ENCODE results near the gene VWA7.

VWA7 gene

GRCh38 chr6:31727717-31728671 lies 49.1 kb downstream of the VWA7 start:
- no peak overlapping the region for H4K91ac ChIP-seq (ENCODE audit: low read depth, low read length)
- no peak overlapping the region for H2BK120ac ChIP-seq (ENCODE audit: insufficient read depth, low read length, poor library complexity)
- H3K79me2 ChIP-seq (ENCODE audit: control insufficient read depth, insufficient read depth, low read length, poor library complexity), result peaks cover 6% of the 10 kb centered on the region
- H2BK12ac ChIP-seq (ENCODE audit: low read length), result no peak overlapping the region
- no peaks in the 10 kb centered on the region for H3K9me3 ChIP-seq (ENCODE audit: insufficient read depth, low read depth, low read length)
- H4K12ac ChIP-seq (ENCODE audit: low read depth, low read length), result no peak overlapping the region
- no peak overlapping the region for H3K14ac ChIP-seq (ENCODE audit: low read length)
- no peak overlapping the region for H3K4me3 ChIP-seq (ENCODE audit: low read depth, low read length)
- no peak overlapping the region for H2AFZ ChIP-seq (ENCODE audit: insufficient read depth, low read length, poor library complexity)
- H3K27ac ChIP-seq (ENCODE audit: low read depth, low read length), result no peak overlapping the region
- no peak overlapping the region for H4K8ac ChIP-seq (ENCODE audit: low read depth, low read length)
- peaks cover 34 to 52% of the 10 kb centered on the region in 2 experiments for H3K36me3 ChIP-seq (ENCODE audit: control insufficient read depth in 1 of 2, insufficient read depth in 2 of 2, low read length in 2 of 2)
- H3K18ac ChIP-seq (ENCODE audit: low read length), result peak overlapping the region; percentile 73
- H3K4ac ChIP-seq (ENCODE audit: low read depth, low read length), result no peak overlapping the region
- H2BK5ac ChIP-seq (ENCODE audit: low read depth, low read length, poor library complexity), result no peak overlapping the region
- no peaks in the 10 kb centered on the region for H3K27me3 ChIP-seq (ENCODE audit: insufficient read depth, low read length)
- H3K9ac ChIP-seq (ENCODE audit: low read length), result no peak overlapping the region
- no peak overlapping the region for H2AK5ac ChIP-seq (ENCODE audit: low read length)
- H3K4me1 ChIP-seq (ENCODE audit: control insufficient read depth in 1 of 2, insufficient read depth in 2 of 2, low read length in 2 of 2), result peaks cover 6 to 7% of the 10 kb centered on the region in 2 experiments
- H3K4me2 ChIP-seq (ENCODE audit: low read length), result peak overlapping the region; percentile 65
- no CpG with 5 or more reads among the region's 41 CpGs for WGBS (ENCODE audit: extremely low coverage, insufficient coverage, insufficient read length)
- H3K23ac ChIP-seq (ENCODE audit: low read length), result no peak overlapping the region
- peaks cover 7% of the 10 kb centered on the region for H3K79me1 ChIP-seq (ENCODE audit: low read length)
- no peak for DNase-seq

GRCh38 chr6:31727034-31727716 lies 50.0 kb downstream of the VWA7 start:
- H3K18ac ChIP-seq (ENCODE audit: low read length), result no peak overlapping the region
- H2BK5ac ChIP-seq (ENCODE audit: low read depth, low read length, poor library complexity), result no peak overlapping the region
- peak; percentile 27 to 29 for DNase-seq
- H3K27me3 ChIP-seq (ENCODE audit: insufficient read depth, low read length), result no peaks in the 10 kb centered on the region
- H2AK5ac ChIP-seq (ENCODE audit: low read length), result no peak overlapping the region
- H3K79me2 ChIP-seq (ENCODE audit: control insufficient read depth, insufficient read depth, low read length, poor library complexity), result peaks cover 6% of the 10 kb centered on the region
- no CpG with 5 or more reads among the region's 7 CpGs for WGBS (ENCODE audit: extremely low coverage, insufficient coverage, insufficient read length)
- no peak overlapping the region for H3K27ac ChIP-seq (ENCODE audit: low read depth, low read length)
- H3K36me3 ChIP-seq (ENCODE audit: control insufficient read depth in 1 of 2, insufficient read depth in 2 of 2, low read length in 2 of 2), result peaks cover 29 to 47% of the 10 kb centered on the region in 2 experiments
- H2AFZ ChIP-seq (ENCODE audit: insufficient read depth, low read length, poor library complexity), result no peak overlapping the region
- H3K4ac ChIP-seq (ENCODE audit: low read depth, low read length), result no peak overlapping the region
- no peak overlapping the region for H3K9ac ChIP-seq (ENCODE audit: low read length)
- no peak overlapping the region for H4K8ac ChIP-seq (ENCODE audit: low read depth, low read length)
- peaks cover 7% of the 10 kb centered on the region for H3K79me1 ChIP-seq (ENCODE audit: low read length)
- no peak overlapping the region for H3K23ac ChIP-seq (ENCODE audit: low read length)
- no peak overlapping the region for H3K4me2 ChIP-seq (ENCODE audit: low read length)
- no peak overlapping the region for H4K91ac ChIP-seq (ENCODE audit: low read depth, low read length)
- H3K14ac ChIP-seq (ENCODE audit: low read length), result no peak overlapping the region
- no peak overlapping the region for H4K12ac ChIP-seq (ENCODE audit: low read depth, low read length)
- H3K9me3 ChIP-seq (ENCODE audit: insufficient read depth, low read depth, low read length), result no peaks in the 10 kb centered on the region
- no peak overlapping the region for H2BK12ac ChIP-seq (ENCODE audit: low read length)
- peaks cover 6 to 7% of the 10 kb centered on the region in 2 experiments for H3K4me1 ChIP-seq (ENCODE audit: control insufficient read depth in 1 of 2, insufficient read depth in 2 of 2, low read length in 2 of 2)
- no peak overlapping the region for H3K4me3 ChIP-seq (ENCODE audit: low read depth, low read length)
- no peak overlapping the region for H2BK120ac ChIP-seq (ENCODE audit: insufficient read depth, low read length, poor library complexity)

GRCh38 chr6:31725502-31726350 lies 51.4 kb downstream of the VWA7 start:
- H3K9ac ChIP-seq (ENCODE audit: low read length), result no peak overlapping the region
- H3K4me1 ChIP-seq (ENCODE audit: control insufficient read depth in 1 of 2, insufficient read depth in 2 of 2, low read length in 2 of 2), result peaks cover 6 to 7% of the 10 kb centered on the region in 2 experiments
- H3K9me3 ChIP-seq (ENCODE audit: insufficient read depth, low read depth, low read length), result no peaks in the 10 kb centered on the region
- no peaks in the 10 kb centered on the region for H3K27me3 ChIP-seq (ENCODE audit: insufficient read depth, low read length)
- H3K27ac ChIP-seq (ENCODE audit: low read depth, low read length), result no peak overlapping the region
- H4K12ac ChIP-seq (ENCODE audit: low read depth, low read length), result no peak overlapping the region
- WGBS (ENCODE audit: extremely low coverage, insufficient coverage, insufficient read length), result no CpG with 5 or more reads among the region's 12 CpGs
- DNase-seq, result peak in 1 of 2 donors; percentile 29
- peaks cover 21 to 36% of the 10 kb centered on the region in 2 experiments for H3K36me3 ChIP-seq (ENCODE audit: control insufficient read depth in 1 of 2, insufficient read depth in 2 of 2, low read length in 2 of 2)
- H3K4me3 ChIP-seq (ENCODE audit: low read depth, low read length), result no peak overlapping the region
- H3K14ac ChIP-seq (ENCODE audit: low read length), result no peak overlapping the region
- no peak overlapping the region for H3K4me2 ChIP-seq (ENCODE audit: low read length)
- no peak overlapping the region for H4K8ac ChIP-seq (ENCODE audit: low read depth, low read length)
- no peak overlapping the region for H2BK120ac ChIP-seq (ENCODE audit: insufficient read depth, low read length, poor library complexity)
- H2AFZ ChIP-seq (ENCODE audit: insufficient read depth, low read length, poor library complexity), result no peak overlapping the region
- peaks cover 6% of the 10 kb centered on the region for H3K79me2 ChIP-seq (ENCODE audit: control insufficient read depth, insufficient read depth, low read length, poor library complexity)
- H3K79me1 ChIP-seq (ENCODE audit: low read length), result peaks cover 7% of the 10 kb centered on the region
- no peak overlapping the region for H4K91ac ChIP-seq (ENCODE audit: low read depth, low read length)
- no peak overlapping the region for H2BK5ac ChIP-seq (ENCODE audit: low read depth, low read length, poor library complexity)
- no peak overlapping the region for H2AK5ac ChIP-seq (ENCODE audit: low read length)
- no peak overlapping the region for H3K23ac ChIP-seq (ENCODE audit: low read length)
- no peak overlapping the region for H2BK12ac ChIP-seq (ENCODE audit: low read length)
- H3K18ac ChIP-seq (ENCODE audit: low read length), result no peak overlapping the region
- H3K4ac ChIP-seq (ENCODE audit: low read depth, low read length), result no peak overlapping the region
